Mammary epithelial cell (primary cell): ENCODE data around the gene SAC3D1.

Experiments used
- EZH2 ChIP-seq: IDR thresholded peaks from 2 replicates; pipeline ENCODE4 v1.6.1; 2012; ENCODE audit warnings: low read length, inconsistent platforms, borderline replicate concordance
- TF ChIP-seq, protein P1 (sequence below), 2 donors: IDR thresholded peaks in 1 of 2; conservative IDR thresholded peaks in 1 of 2; 2 replicates each; pipeline ENCODE4 v1.5.1; 2011 to 2012; ENCODE audit warnings: inconsistent platforms in 2 of 2, low read length in 2 of 2, mild to moderate bottlenecking in 2 of 2, control low read depth in 1 of 2, low read depth in 1 of 2; ENCODE audit not compliant: insufficient read depth in 1 of 2; ENCODE audit errors: extremely low read depth in 1 of 2

GRCh38 chr11:65008873-65009272 lies 32.1 kb upstream of the SAC3D1 start:
- no peak for TF ChIP-seq EZH2
- TF ChIP-seq, protein P1, sequence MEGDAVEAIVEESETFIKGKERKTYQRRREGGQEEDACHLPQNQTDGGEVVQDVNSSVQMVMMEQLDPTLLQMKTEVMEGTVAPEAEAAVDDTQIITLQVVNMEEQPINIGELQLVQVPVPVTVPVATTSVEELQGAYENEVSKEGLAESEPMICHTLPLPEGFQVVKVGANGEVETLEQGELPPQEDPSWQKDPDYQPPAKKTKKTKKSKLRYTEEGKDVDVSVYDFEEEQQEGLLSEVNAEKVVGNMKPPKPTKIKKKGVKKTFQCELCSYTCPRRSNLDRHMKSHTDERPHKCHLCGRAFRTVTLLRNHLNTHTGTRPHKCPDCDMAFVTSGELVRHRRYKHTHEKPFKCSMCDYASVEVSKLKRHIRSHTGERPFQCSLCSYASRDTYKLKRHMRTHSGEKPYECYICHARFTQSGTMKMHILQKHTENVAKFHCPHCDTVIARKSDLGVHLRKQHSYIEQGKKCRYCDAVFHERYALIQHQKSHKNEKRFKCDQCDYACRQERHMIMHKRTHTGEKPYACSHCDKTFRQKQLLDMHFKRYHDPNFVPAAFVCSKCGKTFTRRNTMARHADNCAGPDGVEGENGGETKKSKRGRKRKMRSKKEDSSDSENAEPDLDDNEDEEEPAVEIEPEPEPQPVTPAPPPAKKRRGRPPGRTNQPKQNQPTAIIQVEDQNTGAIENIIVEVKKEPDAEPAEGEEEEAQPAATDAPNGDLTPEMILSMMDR (conservative IDR thresholded peaks at IDR 0.05 in 1 of 2, IDR thresholded peaks at IDR 0.05 in 1 of 2; ENCODE audit: extremely low read depth in 1 of 2, insufficient read depth in 1 of 2, low read depth in 1 of 2, low read length in 2 of 2) = no peak
